ENCODE measurements around the gene GPX6.
"Not testable (repeated sequence)": the region's sequence is repeated elsewhere in the genome, so short reads cannot be mapped to it uniquely, and the experiment has no call there.

The GPX6 gene

GRCh38 chr6:28480253-28480932 lies 35.2 kb downstream of the GPX6 start:
- no peak for DNase-seq

DNA sequence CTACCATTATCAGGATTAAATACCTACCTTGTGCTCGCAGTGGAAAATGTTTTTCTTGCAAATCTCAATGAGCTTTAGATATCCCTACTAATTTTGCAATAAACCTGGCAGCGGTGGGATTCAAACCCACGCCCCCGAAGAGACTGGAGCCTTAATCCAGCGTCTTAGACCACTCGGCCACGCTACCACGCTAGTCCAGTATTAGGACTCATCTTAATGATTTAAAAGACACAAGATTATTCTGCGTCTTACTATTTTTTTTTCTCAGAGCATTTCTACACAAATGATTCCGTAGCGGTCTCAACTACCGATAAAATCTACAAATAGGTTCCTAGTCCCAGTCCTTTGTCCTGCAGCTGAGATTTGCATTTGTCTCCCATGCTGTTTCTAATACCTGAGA lies 37.1 kb downstream of the GPX6 start:
- no peak for DNase-seq

- peak; percentile 19 for DNase-seq
Measured at GRCh38 chr6:28474441-28475219, 41.0 kb downstream of the GPX6 start.

DNA sequence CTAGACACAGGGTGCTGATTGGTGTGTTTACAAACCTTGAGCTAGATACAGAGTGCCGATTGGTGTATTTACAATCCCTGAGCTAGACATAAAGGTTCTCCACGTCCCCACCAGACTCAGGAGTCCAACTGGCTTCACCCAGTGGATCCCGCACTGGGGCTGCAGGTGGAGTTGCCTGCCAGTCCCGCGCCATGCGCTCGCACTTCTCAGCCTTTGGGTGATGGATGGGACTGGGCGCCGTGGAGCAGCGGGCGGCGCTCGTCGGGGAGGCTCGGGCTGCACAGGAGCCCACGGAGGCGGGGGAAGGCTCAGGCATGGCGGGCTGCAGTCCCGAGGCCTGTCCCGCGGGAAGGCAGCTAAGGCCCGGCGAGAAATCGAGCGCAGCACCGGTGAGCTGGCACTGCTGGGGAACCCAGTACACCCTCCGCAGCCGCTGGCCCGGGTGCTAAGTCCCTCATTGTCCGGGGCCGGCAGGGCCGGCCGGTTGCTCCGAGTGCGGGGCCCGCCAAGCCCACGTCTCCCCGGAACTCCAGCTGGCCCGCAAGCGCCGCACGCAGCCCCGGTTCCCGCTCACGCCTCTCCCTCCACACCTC lies 46.3 kb downstream of the GPX6 start:
- DNase-seq, result not testable (repeated sequence)

DNA sequence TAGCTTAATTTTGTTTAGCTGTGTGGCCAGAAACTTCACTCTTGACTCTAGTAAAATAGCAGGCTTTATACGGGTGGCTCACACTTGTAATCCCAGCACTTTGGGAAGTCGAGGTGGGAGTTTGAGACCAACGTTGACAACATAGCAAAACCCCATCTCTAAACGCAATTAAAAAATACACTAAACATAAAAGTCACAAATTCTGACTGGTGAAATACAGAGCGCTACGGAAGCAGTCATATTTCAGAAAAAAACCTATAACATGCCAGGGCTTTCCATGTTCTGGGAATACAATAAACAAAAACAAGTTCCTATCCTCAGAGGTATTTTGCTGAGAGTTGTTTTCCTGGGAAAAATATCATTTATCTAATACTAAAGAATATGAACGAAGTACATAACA lies 47.5 kb downstream of the GPX6 start:
- DNase-seq, result no peak

GRCh38 chr6:28462401-28462800 lies 53.2 kb downstream of the GPX6 start:
- DNase-seq, result no peak

DNA sequence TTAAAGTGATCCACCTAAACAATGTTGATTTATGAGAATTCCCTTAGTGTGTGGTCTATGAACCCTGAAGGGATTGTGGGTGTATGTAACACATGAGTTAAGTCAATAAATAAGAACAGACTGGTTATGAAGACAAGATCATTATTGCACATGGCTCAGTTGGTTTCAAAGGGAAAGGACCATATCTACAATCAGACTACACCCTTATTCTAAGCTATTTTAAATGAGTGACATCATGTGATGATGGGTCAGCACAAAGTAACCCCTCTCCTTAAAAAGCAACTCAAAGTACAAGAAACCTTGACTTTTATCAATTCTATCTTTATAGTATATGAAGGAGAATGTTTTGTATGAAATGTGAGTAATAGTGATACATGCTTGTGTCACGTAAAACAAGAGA lies 57.0 kb downstream of the GPX6 start:
- no peak for DNase-seq
